Measurements from ENCODE around the gene ABI1. TPM values are rescaled to one million over a fixed set of nuclear protein-coding genes. Genes with fewer than 3 reads are reported as not detected.
"Not testable (repeated sequence)": the region's sequence is repeated elsewhere in the genome, so short reads cannot be mapped to it uniquely, and the experiment has no call there.

ABI1 gene
- polyA plus RNA-seq, 5 donors: 54.1 to 78.1 (median 67.5) TPM

DNA sequence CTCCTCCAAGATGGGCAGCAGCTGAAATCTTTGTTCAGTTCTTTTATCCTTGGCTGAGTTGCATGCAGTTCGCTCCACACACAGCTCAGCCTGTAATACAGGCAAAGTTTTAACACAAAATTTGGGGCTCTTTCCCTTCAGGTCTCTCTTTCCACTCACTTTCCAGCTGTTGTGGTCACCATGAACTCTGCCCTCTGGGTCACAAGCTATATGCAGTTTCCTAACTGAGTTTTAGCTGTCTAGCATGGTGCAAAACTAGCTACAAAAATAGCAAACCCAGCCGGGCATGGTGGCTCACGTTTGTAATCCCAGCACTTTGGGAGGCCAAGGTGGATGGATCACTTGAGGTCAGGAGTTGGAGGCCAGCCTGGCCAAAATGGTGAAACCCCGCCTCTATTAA, 53.2 kb downstream of the ABI1 start:
- DNase-seq: no peak

DNA sequence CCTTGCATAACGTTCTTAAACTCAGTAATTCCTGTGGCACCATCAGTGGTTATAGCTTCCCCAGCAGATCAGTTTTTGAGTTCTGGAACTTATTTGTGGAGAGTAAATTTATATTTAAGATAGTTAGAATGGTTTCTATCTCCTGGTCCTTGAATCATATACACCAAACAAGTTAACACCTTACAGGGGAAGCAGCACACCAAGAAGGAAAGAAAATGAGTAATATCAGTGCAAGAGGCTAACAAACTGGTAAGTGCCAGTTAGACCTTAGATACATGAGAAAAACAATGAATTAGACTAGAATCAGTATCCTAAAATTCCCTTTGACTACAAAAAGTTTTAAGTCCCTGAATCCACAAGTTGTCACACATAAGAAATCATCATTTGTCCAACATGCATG, 54.2 kb downstream of the ABI1 start:
- no peak for DNase-seq

DNA sequence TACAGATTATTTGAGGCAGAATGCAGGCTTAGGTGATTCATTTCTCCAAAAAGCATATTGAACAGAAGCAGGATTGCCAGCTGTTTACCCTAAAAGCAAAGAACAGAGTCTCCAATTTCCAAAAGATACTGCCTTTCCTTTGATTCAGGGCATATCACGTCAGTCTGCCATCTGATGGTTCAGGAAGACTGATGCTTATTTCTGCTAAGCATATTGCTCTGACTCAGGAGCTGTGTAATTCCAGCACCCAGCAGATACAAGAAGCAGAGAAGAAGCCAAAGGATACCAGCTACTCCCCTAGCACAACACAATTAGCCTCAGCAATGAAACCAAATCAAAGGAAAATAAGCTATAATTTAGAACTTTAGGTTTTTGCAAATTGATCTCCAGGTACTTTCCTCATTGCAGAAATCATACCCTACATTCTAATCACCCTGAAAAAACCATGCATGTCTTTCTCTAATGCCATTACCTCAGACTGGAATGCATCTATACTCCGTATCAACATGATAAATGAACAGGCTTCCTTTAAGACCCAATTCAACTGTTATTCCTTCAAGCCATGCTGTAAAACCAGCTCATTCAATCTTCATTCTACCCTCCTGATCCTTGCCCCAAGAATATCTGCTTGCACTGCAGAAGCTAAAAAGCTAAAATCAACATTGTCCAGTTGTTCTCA, 55.1 kb downstream of the ABI1 start:
- DNase-seq: no peak

DNA sequence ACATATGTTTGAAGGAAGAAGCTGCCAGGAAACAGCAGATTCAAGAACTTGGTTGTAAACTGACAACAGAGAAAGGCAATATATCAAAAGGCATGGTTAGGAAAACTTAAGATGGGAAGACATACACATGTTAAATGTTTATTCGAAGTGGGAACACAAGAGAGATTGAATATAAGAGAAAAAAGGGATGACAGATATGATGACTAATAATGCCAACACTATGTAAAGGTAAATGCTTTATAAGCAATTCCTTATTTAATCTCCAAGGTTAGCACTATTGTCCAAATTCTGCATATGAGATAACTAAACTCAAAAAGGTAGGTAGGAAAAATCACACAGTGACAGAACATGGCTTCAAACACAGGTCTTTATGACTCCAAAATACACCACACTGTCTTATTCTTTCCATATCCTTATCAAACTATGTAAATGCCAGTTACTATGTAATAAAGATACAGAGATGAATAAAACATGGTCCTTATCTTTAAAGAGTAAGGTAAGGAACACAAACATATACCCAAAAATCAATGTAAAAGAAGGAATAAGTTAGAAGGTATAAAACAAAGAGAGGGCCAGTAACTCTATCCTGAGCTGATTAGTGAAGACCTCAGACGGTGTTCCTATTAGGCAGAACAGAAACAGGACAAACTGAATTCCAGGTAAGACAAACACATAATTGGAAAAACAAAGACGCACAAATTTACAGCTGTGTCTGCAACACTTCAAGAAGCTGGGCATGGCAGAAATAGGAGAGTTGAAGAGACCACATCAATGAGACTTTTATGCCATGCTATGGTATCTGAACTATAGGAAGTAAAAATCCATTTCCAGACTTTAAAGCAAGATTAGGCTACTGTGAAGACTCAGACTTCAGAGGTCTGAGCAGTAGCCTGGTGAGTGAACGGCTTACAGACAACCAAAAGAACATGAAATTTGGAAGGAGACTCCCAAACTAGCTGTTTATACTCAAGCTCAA, 56.1 kb downstream of the ABI1 start:
- no peak for DNase-seq

DNA sequence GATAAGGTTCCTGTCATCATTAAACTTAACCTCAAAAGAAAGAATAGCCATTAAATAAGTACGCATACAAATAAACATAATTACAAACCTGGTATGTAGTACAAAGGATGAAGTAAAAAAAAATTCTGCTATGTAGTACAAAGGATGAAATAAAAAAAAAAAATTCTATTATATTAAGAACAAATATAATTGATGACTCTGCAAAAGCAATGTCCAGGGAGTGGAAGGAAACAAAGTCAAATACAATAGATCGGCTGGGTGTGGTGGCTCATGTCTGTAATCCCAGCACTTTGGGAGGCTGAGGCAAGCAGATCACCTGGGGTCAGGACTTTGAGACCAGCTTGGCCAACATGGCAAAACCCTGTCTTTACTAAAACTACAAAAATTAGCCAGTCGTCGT, 56.9 kb downstream of the ABI1 start:
- no peak for DNase-seq

DNA sequence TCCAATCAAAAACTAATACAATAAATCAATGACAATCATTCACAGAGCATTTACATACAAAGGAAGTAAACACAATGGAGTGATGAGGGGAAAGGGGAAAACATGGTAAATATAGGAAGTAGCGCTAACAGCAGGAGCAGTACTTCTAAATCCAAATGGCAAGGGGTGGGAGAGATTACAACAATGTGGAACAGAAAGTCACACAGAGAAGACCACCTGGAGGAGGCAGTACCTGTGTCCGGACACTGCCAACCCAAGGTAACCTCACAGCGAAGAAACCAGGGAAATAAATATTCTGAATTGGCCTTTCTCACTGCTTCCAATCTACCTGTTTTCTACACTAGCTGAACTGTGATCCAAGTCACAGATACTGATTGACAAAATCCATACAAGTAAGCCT, 58.2 kb downstream of the ABI1 start:
- DNase-seq: no peak

DNA sequence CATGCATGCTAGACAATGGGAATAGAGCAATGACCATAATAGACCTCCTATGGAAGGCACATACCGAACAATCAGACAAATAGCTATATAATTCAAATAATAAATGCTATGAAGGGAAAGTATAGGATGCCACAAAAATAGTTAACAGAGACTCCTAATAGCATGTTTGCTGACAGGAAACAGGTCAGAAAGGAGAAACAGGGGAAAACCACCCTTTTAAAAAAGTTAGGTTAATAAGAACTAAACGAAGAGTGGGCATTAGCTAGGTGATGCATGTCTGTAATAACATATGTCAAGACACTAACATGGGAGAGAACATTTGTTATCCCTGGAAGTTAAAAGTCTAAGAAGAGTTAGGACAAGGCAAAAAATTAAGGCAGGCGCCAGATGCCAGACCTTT, 58.9 kb downstream of the ABI1 start:
- DNase-seq: no peak

DNA sequence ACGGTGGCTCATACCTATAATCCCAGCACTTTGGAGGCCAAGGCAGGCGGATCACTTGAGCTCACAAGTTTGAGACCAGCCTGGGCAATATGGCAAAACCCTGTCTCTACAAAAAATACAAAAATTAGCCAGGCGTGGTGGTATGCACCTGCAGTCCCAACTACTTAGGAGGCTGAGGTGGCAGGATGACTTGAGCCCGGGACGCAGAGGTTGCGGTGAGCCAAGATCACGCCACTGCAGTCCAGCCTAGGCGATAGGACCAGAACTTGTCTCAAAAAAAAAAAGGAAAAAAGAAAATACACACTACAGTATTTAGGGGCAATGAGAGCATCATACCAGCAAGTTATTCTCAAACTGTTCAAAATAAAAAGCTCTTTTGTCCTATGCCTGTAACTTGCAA, 59.5 kb downstream of the ABI1 start:
- no peak for DNase-seq

DNA sequence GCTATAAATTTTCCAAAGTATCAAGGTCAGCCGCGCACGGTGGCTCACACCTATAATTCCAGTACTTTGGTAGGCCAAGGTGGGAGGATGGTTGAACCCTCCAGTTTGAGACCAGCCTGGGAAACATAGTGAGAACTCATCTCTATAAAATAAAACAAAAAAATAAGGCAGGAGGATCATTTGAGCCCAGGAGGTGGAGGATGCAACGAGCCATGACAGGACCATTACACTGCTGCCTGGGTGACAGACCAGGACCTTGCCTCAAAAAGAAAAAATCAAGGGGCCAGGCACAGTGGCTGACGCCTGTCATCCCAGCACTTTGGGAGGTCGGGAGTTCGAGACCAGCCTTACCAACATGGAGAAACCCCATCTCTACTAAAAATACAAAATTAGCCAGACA, 60.3 kb downstream of the ABI1 start:
- DNase-seq: no peak

DNA sequence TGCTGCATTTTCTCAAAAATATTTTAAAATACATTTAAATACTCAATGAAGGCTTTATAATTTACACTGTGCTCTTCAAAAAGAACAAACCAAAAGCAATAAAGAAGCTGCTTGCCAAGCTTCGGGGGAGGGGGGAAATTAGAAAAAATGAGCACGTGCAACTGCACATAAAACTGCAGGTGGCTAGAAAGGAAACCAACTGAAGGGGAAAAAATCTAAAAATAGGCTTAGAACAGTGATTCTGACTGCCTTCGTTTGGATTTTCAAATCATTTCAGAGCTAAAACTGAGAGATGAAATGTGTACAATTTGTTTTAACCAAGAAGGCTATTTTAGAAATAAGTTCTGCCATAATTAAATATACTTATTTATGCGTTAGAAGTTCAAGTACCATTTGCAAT, 61.4 kb downstream of the ABI1 start:
- DNase-seq: no peak

DNA sequence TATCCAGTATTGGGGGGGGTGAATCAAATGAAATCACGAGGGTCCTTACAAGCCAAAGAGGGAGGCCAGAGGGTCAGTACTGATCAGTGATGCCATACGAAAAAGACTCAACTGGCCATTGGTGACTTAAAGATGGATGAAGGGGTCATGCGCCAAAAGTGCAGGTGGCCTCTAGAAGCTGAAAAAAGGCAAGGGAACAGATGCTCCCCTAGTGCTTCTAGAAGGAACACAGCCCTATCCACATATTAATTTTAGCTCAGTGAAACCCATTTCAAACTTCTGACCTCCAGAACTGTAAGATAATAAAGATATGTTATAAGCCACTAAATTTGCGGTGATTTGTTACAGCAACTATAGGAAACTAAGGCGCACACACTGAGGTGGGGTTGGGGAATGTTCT, 62.5 kb downstream of the ABI1 start:
- no peak for DNase-seq

DNA sequence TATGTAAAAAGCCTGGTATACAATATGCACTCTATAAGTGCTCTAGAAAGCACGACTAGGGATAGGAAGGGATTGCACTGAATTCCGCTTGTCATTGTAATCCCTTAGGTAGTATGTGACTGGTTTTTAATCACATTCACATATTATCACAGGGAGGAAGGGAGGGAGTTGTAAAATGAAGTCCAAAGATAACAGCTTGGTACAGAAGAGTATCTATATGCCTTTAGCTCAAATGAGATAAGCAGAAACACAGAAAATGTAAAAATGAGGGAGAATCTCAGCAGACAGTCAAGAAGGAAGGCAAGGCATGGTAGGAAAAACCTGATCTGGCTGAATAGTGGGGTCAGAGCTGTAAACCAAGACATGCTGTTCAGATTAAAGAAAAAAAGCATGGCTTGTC, 63.4 kb downstream of the ABI1 start:
- no peak for DNase-seq

DNA sequence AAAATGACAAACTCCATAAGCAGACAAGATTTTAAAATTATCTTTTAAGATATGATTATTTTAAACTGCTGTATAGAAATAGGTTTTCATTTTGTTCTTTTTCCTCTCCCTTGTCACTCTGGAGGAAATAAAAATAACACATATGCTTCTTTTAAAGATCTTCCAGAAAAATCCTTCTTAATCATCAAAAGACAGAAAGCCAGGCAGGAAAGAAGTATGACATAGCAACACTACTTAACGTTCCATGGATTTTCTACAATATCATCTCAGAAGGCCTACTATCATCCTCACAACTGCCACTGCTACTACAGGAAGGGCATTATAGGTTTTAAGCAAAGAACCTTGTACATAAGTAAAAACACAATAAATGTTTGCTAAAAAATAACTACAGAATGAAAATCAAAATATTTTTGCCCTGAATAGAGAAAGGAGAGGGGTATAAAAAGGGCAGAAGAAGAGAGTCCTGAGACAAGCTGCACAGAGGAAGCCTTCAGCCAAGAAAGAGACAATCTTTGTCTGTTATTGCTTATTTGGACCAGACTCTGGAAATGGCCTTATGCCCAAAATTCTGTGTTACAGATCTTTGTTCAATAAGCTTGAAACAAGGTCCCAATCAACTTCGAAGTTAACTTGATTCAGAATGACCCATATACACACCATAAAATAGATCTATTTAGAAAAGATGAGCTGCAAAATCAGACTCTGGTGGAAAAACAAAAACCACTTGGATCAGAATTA, 67.8 kb downstream of the ABI1 start:
- no peak for DNase-seq

DNA sequence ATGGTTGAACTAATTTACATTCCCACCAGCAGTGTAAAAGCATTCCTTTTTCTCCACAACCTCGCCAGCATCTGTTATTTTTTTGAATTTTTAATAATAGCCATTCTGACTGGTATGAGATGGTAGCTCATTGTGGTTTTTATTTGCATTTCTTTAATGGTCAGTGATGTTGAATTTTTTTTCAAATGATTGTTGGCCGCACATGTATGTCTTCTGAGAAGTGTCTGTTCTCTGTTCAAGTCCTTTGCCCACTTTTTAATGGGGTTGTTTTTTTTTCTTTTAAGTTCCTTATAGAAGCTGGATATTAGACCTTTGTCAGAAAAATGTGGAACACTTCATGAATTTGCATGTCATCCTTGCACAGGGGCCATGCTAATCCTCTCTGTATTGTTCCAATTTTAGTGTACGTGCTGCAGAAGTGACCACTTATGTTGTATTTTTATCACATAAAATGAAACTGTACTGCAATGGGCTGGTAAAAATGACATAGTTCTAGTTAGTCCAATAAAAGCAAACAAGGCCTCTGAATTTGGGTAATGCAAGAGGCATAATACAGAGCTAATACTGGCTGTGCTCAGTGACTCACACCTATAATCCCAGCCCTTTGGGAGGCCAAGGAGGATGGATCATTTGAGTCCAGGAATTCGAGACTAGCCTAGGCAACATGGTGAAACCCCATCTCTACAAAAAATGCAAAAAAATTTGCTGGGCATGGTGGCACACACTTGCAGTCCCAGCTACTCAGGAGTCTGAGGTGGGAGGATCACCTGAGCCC, 70.3 kb downstream of the ABI1 start:
- no peak for DNase-seq

DNA sequence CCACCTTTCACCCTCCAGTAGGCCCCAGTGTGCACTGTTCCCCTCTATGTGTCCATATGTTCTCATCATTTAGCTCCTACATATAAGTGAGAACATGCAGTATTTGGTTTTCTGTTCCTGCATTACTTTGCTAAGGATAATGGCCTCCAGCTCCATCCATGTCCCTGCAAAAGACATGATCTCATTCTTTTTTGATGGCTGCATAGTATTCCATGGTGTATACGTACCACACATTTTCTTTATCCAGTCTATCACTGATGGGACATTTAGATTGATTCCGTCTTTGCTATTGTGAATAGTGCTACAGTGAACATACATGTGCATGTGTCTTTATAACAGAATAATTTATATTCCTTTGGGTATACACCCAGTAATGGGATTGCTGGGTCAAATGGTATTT, 71.0 kb downstream of the ABI1 start:
- DNase-seq: not testable (repeated sequence)

DNA sequence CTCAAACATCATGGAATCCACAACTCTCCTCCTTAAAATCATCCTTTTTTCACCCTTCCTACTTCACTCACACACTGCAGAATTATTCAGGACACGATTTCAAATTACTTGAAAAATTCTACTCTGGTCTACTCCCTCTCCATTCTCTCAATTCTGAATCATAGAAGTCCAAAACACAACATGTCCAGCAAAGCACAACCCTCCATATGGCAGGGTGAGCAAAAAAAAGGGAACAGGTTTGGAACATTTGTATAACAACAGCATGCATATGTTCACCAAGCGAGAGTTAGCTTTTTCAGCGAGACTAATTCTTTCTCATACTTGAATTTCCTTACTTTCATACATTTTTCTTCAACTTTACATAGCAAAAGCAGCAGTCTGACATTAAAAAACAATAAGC, 73.4 kb downstream of the ABI1 start:
- no peak for DNase-seq

DNA sequence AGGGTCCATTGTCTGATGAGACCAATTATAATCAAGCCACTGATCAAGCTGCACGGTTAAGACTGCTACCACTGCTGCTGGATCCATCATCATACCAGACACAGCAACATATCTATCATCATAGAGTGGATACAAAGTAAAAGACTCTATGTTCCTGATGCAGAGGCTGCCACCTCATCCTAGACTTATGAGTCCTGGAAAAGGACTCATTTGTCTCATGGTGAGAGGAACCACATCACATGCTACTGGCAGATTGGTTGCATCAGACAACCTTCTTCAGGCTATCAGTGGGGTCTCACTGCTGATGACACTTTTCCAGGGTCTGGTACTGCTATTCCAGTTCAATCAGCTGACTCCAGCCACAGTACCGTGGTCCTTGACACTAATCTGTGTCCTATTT, 79.0 kb downstream of the ABI1 start:
- DNase-seq: no peak

DNA sequence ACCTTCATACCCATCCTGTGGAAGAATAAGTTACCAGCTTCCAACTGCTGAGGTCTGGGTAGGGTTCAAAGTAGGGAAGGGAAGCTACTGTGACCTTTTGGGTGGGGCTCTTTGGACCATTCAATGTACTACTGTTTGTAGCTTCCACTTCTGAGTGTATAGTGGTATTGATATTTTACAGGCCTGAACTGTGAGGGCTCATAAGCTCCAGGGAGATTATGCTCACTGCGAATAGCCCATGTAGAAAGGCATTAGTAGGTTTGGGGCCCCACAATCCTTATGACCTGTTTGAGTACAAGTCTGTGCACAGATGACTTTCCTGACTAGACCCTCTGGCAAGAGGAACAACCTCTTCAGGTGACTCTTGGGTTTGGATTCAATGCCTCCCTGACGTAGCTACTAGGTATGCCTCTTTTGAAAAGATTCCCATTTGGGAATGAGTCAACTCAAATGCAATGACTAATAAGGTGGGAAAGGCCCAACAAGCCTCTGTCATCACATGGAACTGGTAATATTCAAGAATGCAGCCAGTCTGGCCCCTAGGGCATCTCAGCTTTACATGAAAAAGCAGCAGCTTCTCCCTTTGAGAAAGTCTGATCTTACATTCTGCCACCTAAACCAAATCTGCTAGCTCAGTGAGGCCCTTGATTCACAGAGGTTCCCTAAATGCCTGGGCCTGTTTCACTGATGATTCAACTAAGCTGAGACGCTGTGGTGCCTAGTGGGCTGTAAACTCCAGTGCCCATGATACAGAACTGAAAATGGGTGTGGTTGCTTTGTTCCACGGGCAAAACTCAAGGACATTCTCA, 79.8 kb downstream of the ABI1 start:
- no peak for DNase-seq

DNA sequence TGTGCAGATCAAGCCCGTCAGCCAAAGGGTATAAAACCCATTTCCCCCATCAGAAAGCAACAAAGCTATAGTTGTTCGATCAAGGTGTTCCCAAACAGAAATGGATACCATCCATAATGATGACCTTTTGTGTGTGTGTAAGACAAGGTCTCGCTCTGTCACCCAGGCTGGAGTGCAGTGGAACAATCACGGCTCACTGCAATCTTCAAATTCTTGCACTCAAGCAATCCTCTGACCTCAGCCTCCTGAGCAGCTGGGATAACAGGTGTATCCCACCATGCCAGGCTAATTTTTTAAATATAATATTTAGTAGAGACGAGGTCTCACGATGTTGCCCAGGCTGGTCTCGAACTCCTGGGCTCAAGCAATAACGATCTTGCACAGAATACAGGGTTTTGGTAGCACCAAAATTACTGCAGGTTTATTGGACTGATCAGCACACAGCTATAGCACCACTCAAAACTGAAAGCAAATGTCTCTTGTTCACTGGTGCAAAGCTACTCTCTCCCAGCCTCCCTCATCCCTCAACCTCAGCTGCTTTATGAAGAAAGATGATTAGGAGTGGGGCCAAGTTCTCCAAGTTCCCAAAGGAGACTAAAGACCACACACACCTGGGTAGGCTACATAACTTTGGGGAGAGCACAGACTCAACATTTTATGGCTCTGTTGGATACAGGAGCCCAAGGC, 80.5 kb downstream of the ABI1 start:
- DNase-seq: no peak

DNA sequence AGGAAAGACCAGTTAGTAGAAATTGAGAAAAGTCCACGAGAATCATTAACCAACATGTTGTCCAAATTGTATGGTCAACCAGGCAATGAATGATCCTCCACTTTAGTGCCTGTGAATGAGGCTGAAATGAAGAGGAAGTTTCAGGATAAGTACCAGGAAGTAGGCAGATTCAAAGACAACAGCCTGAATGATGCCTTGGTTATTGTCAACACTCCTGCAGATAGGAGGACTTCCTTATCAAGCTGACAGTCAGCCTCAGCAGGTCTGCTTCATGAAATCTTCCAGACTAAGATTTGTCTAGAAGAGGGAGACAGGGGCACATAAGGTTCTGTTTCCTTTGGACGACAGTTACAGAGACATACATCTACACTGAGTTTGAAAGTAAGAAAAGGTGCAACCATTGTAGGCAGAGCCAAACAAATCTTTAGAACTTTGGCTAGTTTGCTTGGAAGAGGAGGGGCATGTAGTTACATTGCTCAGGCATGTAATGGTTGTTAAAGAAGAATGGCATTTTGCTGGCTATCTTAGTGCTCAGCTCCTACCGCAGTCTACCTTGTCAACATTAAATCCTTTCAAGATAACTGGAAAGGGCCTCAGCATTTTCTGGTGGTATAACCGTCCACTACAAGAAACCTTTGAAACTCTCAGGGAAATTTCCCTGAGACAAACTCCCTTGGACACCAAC, 81.4 kb downstream of the ABI1 start:
- DNase-seq: no peak

All from right lung (tissue), 5 donors.